Thyroid gland (tissue), 4 donors: ENCODE results near the gene LCN15. TPM values are rescaled to one million over a fixed set of nuclear protein-coding genes. Genes with fewer than 3 reads are reported as not detected.
A peak's percentile ranks its signal among the peaks of the same experiment; 100 is the strongest.

Experiments used
- DNase-seq, 2 donors: peaks; one replicate each; pipeline ENCODE4 v3.0.0-alpha.2; 2019
- H3K27ac ChIP-seq, 3 donors: fragments of 200-600 bp; sonication (generic); 1 replicate in 2 of 3; 2 replicates in 1 of 3; pipeline ENCODE4 v1.5.1; 2016 to 2019; ENCODE audit warnings: mild to moderate bottlenecking in 1 of 3, moderate library complexity in 1 of 3
- H3K27me3 ChIP-seq: fragments of 200-600 bp; sonication (generic); one replicate; pipeline ENCODE4 v1.5.1; 2019
- H3K36me3 ChIP-seq, 2 donors: fragments of 200-600 bp; sonication (generic); one replicate each; pipeline ENCODE4 v1.5.1; 2016 to 2019
- H3K4me1 ChIP-seq, 2 donors: fragments of 200-600 bp; sonication (generic); one replicate each; pipeline ENCODE4 v1.5.1; 2017 to 2019
- H3K4me3 ChIP-seq, 3 donors: fragments of 200-600 bp; sonication (generic); replicated peaks in 1 of 3; 1 replicate in 2 of 3; 2 replicates in 1 of 3; pipeline ENCODE4 v1.5.1; 2016; ENCODE audit warnings: mild to moderate bottlenecking in 1 of 3
- H3K9me3 ChIP-seq: fragments of 200-600 bp; sonication (generic); one replicate; pipeline ENCODE4 v1.5.1; 2017
- CTCF ChIP-seq, 6 experiments: fragments of 200-600 bp in 3 of 6; fragments of 450-650 bp in 3 of 6; sonication (generic) in 3 of 6; IDR thresholded peaks; one replicate each; pipeline ENCODE4 v1.5.1; 2016 to 2019; ENCODE audit warnings: antibody characterized with exemption in 6 of 6, mild to moderate bottlenecking in 2 of 6, inconsistent platforms in 1 of 6, moderate library complexity in 1 of 6
- POLR2A ChIP-seq, 2 donors: fragments of 450-650 bp; IDR thresholded peaks; one replicate each; pipeline ENCODE4 v1.6.1; 2017; ENCODE audit warnings: antibody characterized with exemption in 2 of 2, mild to moderate bottlenecking in 2 of 2, moderate library complexity in 1 of 2
- WGBS, 2 donors: methylation state at CpG; one replicate each; pipeline ENCODE4 v1.1.5; 2017; 5-methylcytosine and 5-hydroxymethylcytosine counted together
- intact Hi-C: fragments of 100-400 bp; cut with DNase I; formaldehyde crosslinking; loops from one replicate; pipeline ENCODE4 v1.15.1; 2023
- total RNA-seq, 4 donors: library from RNA; depleted of rRNA; stranded (reverse); fragments of >200 nt; gene quantifications; one replicate each; pipeline ENCODE4 v1.2.3, GENCODE V29; 2016

LCN15 gene
- total RNA-seq, 4 donors from 2014 or later = not detected

- peak in 1 of 2 donors; percentile 6 for DNase-seq
- H3K27me3 ChIP-seq = no peaks in the 10 kb centered on the region
- no peaks in the 10 kb centered on the region for H3K9me3 ChIP-seq
- WGBS, 2 donors = 89 to 91% methylated on average over 15 to 16 of the region's 17 CpGs
- no peak for TF ChIP-seq POLR2A (IDR thresholded peaks at IDR 0.05)
- no peak for TF ChIP-seq CTCF (IDR thresholded peaks at IDR 0.05)
- no peak overlapping the region for H3K4me3 ChIP-seq
- peaks cover 13 to 24% of the 10 kb centered on the region in 2 donors for H3K4me1 ChIP-seq
- H3K36me3 ChIP-seq = no peaks in the 10 kb centered on the region
- intact Hi-C loops = no loop called here
- H3K27ac ChIP-seq = no peak overlapping the region
These were observed 29.0 kb upstream of the LCN15 start for GRCh38 chr9:136793086-136793946.

- intact Hi-C loops = no loop called here
- H3K4me3 ChIP-seq = peak overlapping the region in 1 of 3 donors; percentile 57
- TF ChIP-seq POLR2A (IDR thresholded peaks at IDR 0.05) (no peak), CTCF (IDR thresholded peaks at IDR 0.05) (no peak)
These were observed 28.2 kb upstream of the LCN15 start for GRCh38 chr9:136792321-136793085.

GRCh38 chr9:136791516-136792276 lies 27.4 kb upstream of the LCN15 start:
- Histone ChIP-seq H3K36me3 (no peaks in the 10 kb centered on the region), H3K4me1 (peaks cover 13 to 27% of the 10 kb centered on the region in 2 donors), H3K27me3 (no peaks in the 10 kb centered on the region), H3K27ac (peak overlapping the region; percentile 86 to 90 (median 87)), H3K9me3 (no peaks in the 10 kb centered on the region), H3K4me3 (peak overlapping the region in 2 of 3 donors; percentile 57)
- no peak for TF ChIP-seq POLR2A (IDR thresholded peaks at IDR 0.05)
- peak; percentile 90 to 96 (median 94) for TF ChIP-seq CTCF (IDR thresholded peaks at IDR 0.05)
- DNase-seq = peak; percentile 80 to 81
- intact Hi-C loops = no loop called here
- WGBS, 2 donors = 8 to 16% methylated on average over 5 to 6 of the region's 29 CpGs

More at GRCh38 chr9:136792321-136793085, 28.2 kb upstream of the LCN15 start:
- peak in 1 of 2 donors; percentile 21 for DNase-seq
- no peaks in the 10 kb centered on the region for H3K36me3 ChIP-seq
- no peaks in the 10 kb centered on the region for H3K9me3 ChIP-seq
- H3K27ac ChIP-seq = peak overlapping the region in 2 of 3 donors; percentile 87 to 90
- peaks cover 13 to 27% of the 10 kb centered on the region in 2 donors for H3K4me1 ChIP-seq
- no peaks in the 10 kb centered on the region for H3K27me3 ChIP-seq
- 86 to 91% methylated on average over 12 to 15 of the region's 15 CpGs for WGBS, 2 donors

GRCh38 chr9:136790640-136791515 lies 26.6 kb upstream of the LCN15 start, which contains the start of gene TMEM141:
Gene TMEM141, plus strand, starts transcription at chr9:136791344. Its CDS starts 27 bp downstream, at chr9:136791371.
- 0 to 7% methylated on average over 6 to 12 of the region's 70 CpGs for WGBS, 2 donors
- H3K27me3 ChIP-seq = no peaks in the 10 kb centered on the region
- H3K9me3 ChIP-seq = no peaks in the 10 kb centered on the region
- peak; percentile 100 for DNase-seq
- H3K4me1 ChIP-seq = peaks cover 13 to 25% of the 10 kb centered on the region in 2 donors
- TF ChIP-seq POLR2A (IDR thresholded peaks at IDR 0.05) = peak; percentile 55 to 94
- no peak for TF ChIP-seq CTCF (IDR thresholded peaks at IDR 0.05)
- H3K27ac ChIP-seq = peak within 1 kb of the TSS; percentile 86 to 90 (median 87)
- no peaks in the 10 kb centered on the region for H3K36me3 ChIP-seq
- peak within 1 kb of the TSS in 2 of 3 donors; percentile 57 for H3K4me3 ChIP-seq
- intact Hi-C loops = no loop called here
